Kidney (tissue), 14 donors: ENCODE measurements around the gene SUCNR1. TPM values are rescaled to one million over a fixed set of nuclear protein-coding genes. Genes with fewer than 3 reads are reported as not detected.

ENCODE experiments used
- DNase-seq, 5 donors: peaks; one replicate each; pipeline ENCODE4 v3.0.0-alpha.2; 2013 to 2020
- FAIRE-seq: peaks from 2 replicates; lab custom pipeline; 2012; peaks lifted over from hg19 to GRCh38; lab: Jason Lieb, UNC
- H3K27ac ChIP-seq, 2 donors: one replicate each; pipeline ENCODE4 v1.7.0; 2013; ENCODE audit warnings: low read depth in 2 of 2, low read length in 2 of 2, inconsistent platforms in 1 of 2
- H3K27me3 ChIP-seq: one replicate; pipeline ENCODE4 v1.7.1; 2013; ENCODE audit warnings: low read length, inconsistent platforms; ENCODE audit not compliant: control insufficient read depth, insufficient read depth
- H3K36me3 ChIP-seq, 3 donors: one replicate each; pipeline versions ENCODE4 v1.7.0 to v1.7.1; 2013; ENCODE audit warnings: low read length in 3 of 3, control low read depth in 1 of 3, inconsistent platforms in 1 of 3; ENCODE audit not compliant: insufficient read depth in 3 of 3, control insufficient read depth in 2 of 3
- H3K4me1 ChIP-seq, 3 donors: one replicate each; pipeline versions ENCODE4 v1.7.0 to v1.7.1; 2013; ENCODE audit warnings: low read length in 3 of 3, inconsistent platforms in 1 of 3, low read depth in 1 of 3; ENCODE audit not compliant: control insufficient read depth in 2 of 3, insufficient read depth in 2 of 3
- H3K4me3 ChIP-seq, 3 donors: one replicate each; pipeline versions ENCODE4 v1.7.0 to v1.8.1; 2013; ENCODE audit warnings: low read length in 3 of 3, control low read depth in 1 of 3, inconsistent platforms in 1 of 3
- H3K9ac ChIP-seq, 3 donors: one replicate each; pipeline versions ENCODE4 v1.7.0 to v1.7.1; 2013; ENCODE audit warnings: low read length in 3 of 3, control low read depth in 1 of 3, inconsistent platforms in 1 of 3
- H3K9me3 ChIP-seq, 3 donors: one replicate each; pipeline versions ENCODE4 v1.7.0 to v1.7.1; 2013; ENCODE audit warnings: low read length in 3 of 3, control low read depth in 1 of 3, inconsistent platforms in 1 of 3; ENCODE audit not compliant: control insufficient read depth in 2 of 3, insufficient read depth in 1 of 3
- CTCF ChIP-seq: IDR thresholded peaks from 3 replicates; pipeline ENCODE4 v1.5.1; 2012; ENCODE audit warnings: mild to moderate bottlenecking, moderate library complexity, borderline replicate concordance; ENCODE audit not compliant: insufficient read depth; ENCODE audit errors: extremely low read depth
- intact Hi-C: fragments of 100-400 bp; cut with DNase I; formaldehyde crosslinking; loops from one replicate; pipeline ENCODE4 v1.11.1; 2022
- polyA plus RNA-seq: library from polyadenylated mRNA; stranded (reverse); fragments of 350-450 nt; fragmentation: Illumina TruSeq; extraction: RNeasy Lipid Tissue Mini Kit (QIAGEN cat#74804); gene quantifications from one replicate; pipeline ENCODE4 v1.2.3, GENCODE V29; 2014; ENCODE audit warnings: low read depth, low replicate concordance; ENCODE audit not compliant: insufficient read depth
- total RNA-seq: library from RNA; stranded (reverse); fragmentation: NEBNext Ultra II Directional; extraction: Animal tissue kit (Norgen Biotek cat#: 25700); gene quantifications from one replicate; pipeline ENCODE4 v1.2.1, GENCODE V29; 2021
- donor health status: control.
- donor health status: control.
- donor health status: control.
- donor health status: control.
- donor health status: control.
- donor health status: DM: yes; HTN: yes; CAD: no.
- donor health status: Normal renal cell carcinoma (clear cell type).

SUCNR1 gene
- total and polyA plus RNA-seq, 2 donors from 2014 or later = 7.3 to 16.3 TPM

GRCh38 chr3:151918253-151919029 is 45.0 kb downstream of the SUCNR1 start:
- peaks cover 0 to 3% (median 0%) of the 10 kb centered on the region in 3 donors for H3K4me1 ChIP-seq
- H3K9ac ChIP-seq = no peak overlapping the region
- intact Hi-C loops = no loop called here
- no peaks in the 10 kb centered on the region for H3K27me3 ChIP-seq
- no peak overlapping the region for H3K4me3 ChIP-seq
- peak; percentile 85 for FAIRE-seq
- H3K27ac ChIP-seq = no peak overlapping the region
- peak in 2 of 5 donors; percentile 46 to 66 for DNase-seq
- TF ChIP-seq CTCF = peak; percentile 58
- no peaks in the 10 kb centered on the region for H3K36me3 ChIP-seq
- H3K9me3 ChIP-seq = no peaks in the 10 kb centered on the region

GRCh38 chr3:151919030-151919328 is 45.5 kb downstream of the SUCNR1 start:
- TF ChIP-seq CTCF = no peak
- peaks cover 0 to 3% (median 0%) of the 10 kb centered on the region in 3 donors for H3K4me1 ChIP-seq
- H3K9me3 ChIP-seq = no peaks in the 10 kb centered on the region
- FAIRE-seq = no peak
- no peak for DNase-seq
- H3K36me3 ChIP-seq = no peaks in the 10 kb centered on the region
- no peaks in the 10 kb centered on the region for H3K27me3 ChIP-seq
- no peak overlapping the region for H3K4me3 ChIP-seq
- no peak overlapping the region for H3K9ac ChIP-seq
- no peak overlapping the region for H3K27ac ChIP-seq
- intact Hi-C loops = no loop called here

GRCh38 chr3:151919446-151919845 is 46.0 kb downstream of the SUCNR1 start:
- FAIRE-seq (no peak), DNase-seq (no peak)
- no peak overlapping the region for H3K9ac ChIP-seq
- no peak overlapping the region for H3K27ac ChIP-seq
- intact Hi-C loops = no loop called here
- H3K27me3 ChIP-seq = no peaks in the 10 kb centered on the region
- TF ChIP-seq CTCF = no peak
- H3K36me3 ChIP-seq = no peaks in the 10 kb centered on the region
- peaks cover 0 to 3% (median 0%) of the 10 kb centered on the region in 3 donors for H3K4me1 ChIP-seq
- no peaks in the 10 kb centered on the region for H3K9me3 ChIP-seq
- no peak overlapping the region for H3K4me3 ChIP-seq

GRCh38 chr3:151923901-151924300 is 50.5 kb downstream of the SUCNR1 start:
- Histone ChIP-seq H3K9ac (no peak overlapping the region), H3K27ac (no peak overlapping the region), H3K4me1 (no peaks in the 10 kb centered on the region), H3K9me3 (no peaks in the 10 kb centered on the region), H3K4me3 (no peak overlapping the region), H3K27me3 (no peaks in the 10 kb centered on the region), H3K36me3 (no peaks in the 10 kb centered on the region)
- no peak for TF ChIP-seq CTCF
- FAIRE-seq (no peak), DNase-seq (no peak)
- intact Hi-C loops = no loop called here
